NCI-H2196 treated with DMSO at 0.1 percent for 48 hours (cell line): ENCODE measurements around the gene FNTB.

Experiments
- DNase-seq: peaks from one replicate; lab custom pipeline; 2025; ENCODE audit not compliant: unreplicated experiment; lab: John Stamatoyannopoulos, UW

The FNTB gene

GRCh38 chr14:64974563-64974962, 12.1 kb upstream of the FNTB start:
- DNase-seq, result no peak

GRCh38 chr14:64979336-64980074, 7.2 kb upstream of the FNTB start:
- DNase-seq, result no peak

DNA sequence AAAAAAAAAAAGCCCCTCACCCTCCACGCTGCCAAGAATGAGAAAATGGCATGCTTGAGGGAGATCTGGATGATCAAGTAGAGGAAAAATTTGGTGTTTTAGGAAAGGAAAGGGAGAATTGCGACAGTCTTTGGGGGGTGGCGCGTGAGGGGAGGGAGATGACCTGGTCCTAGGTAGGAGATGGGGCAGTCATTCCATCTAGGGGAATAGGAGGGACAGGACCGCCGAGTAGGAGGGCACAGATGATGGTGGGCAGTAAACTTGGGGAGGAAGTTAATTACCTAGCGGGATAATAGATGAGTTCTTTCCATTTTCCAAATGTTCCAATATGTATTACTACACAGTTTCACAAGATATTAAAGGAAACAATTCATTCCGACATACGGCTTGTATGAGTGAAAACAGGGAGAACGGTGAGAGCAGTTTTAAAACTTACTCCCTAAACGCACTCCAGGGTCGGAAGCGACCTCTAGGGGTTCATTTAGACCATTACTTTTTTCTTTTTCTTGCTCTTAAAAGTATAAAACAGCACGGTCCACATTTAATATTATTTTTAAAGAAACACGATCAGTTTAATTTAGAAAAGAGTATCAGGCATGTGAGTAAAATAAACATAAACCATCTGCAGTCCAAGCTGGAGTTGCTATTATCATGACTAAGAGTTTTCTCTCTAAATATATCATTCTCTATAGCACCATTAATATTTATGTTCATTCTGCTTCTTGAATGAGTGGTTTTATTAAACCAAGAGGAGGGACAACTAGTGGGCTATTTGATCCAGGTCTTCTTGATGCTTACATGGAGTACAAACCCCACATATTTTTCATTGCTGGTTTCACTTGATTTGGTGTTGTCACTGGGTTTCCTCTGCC, 3.0 kb upstream of the FNTB start:
- peak; percentile 47 for DNase-seq

GRCh38 chr14:64987438-64987767, 708 bp downstream of the FNTB start:
- no peak for DNase-seq

DNA sequence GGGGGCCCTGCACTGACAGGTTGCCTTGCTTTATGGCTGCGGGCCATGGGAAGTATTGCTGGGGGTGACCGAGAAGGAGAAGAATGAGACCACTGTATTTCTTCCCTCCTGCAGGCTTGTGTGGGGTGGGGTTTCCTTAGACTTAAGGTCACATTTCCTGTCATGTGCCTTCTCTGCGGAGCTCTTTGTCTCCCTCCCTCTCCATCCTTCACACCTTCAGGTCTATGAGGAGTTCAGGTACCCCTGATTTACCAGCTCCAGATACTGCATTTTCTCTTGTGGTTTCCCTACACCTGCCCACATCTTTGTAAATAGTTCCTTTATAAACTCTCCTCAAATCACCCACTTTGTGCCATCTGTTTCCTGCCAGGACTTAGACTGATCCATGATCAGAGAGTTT, 3.6 kb downstream of the FNTB start:
- DNase-seq, result no peak

DNA sequence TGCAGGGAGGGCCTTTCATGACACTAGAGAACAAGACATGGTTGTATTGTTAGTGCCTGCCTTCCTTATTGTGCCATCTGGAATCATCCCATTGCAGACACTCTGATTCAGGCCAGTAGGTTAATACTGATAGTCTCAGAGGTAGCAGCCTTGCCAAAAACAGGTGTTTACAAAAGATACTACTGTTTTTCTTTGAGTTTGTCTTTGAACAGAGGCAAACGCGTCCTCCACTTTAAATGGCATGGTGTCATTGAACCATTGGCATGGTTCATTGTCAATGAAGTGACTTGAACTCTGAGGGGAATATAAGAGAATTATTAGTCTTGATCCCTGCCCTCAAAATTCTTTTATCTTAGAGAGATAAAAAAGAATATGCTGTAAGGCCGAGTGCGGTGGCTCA, 4.2 kb downstream of the FNTB start:
- DNase-seq, result no peak

DNA sequence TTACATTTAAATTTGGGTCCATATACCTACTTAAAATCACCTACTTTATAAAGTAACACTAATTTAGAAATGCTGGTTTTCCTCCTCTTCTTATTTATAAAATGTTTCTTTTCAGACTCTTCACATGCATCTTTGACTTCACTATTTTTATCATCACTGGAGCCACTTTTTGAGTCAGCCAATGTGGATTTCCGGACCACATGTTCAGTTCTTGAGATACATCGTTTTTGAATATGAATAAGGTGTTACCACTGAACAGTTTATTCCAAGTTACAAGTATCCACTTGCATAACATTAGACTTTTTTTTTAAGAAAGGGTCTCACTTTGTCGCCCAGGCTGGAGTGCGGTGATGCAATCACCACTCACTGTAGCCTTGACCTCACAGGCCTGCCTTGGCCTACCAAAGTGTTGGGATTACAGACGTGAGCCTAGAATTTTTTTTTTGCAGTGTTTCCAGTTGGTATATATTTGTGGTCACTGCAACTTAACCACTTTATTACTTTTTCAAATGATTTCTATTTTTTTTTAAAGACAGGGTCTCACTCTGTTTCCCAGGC, 5.7 kb downstream of the FNTB start:
- no peak for DNase-seq

- DNase-seq, result no peak
These were observed 6.7 kb downstream of the FNTB start for GRCh38 chr14:64993266-64993930.

DNA sequence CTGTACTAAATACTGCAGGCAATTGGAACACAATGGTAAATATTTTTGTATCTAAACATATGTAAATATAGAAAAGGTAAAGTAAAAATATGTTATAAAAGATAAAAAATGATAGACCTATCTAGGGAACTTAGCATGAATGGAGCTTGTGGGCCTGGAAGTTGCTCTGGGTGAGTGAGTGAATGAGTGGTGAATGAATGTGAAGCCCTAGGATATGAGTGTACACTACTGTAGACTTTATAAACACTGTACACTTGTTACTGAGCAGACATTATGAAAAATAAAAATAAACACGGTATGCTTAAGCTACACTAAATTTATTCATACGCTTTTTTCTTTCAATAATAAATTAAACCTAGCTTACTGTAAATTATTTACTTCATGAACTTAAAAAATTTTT, 7.8 kb downstream of the FNTB start:
- no peak for DNase-seq

- no peak for DNase-seq
These were observed 8.6 kb downstream of the FNTB start for GRCh38 chr14:64995291-64995690.

DNA sequence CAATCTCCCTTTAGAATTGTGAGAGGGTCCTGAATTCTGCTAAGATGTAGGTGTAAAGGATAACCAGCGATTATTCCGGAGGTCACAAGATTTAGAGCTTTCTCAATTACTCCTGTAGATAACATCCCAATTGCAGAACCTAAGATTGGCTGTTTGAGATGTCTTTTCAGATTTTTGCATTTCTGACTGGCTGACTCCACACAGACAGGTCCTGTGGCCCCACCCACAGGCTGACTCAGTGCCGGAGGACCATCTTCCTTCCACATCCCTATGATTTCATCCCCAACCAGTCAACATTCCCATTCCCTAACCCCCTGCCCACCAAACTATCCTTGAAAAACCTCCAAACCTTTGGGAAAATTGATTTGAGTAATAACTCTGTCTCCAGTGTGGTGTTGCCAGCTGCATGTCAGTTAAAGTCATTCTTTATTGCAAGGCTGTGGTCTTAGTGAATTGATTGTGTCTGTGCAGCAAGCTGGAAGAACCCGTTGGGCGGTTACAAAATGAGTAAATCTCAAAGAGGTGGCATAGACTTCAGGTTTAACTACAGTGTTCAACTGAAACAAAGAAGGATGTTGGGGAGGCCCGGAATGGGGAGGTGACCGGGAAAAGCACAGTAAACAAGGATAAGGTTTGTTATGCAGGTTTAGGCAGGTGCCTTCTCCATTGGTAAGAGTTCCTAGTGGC, 10.6 kb downstream of the FNTB start:
- no peak for DNase-seq

GRCh38 chr14:64998455-64998931, 11.8 kb downstream of the FNTB start:
- DNase-seq, result no peak

- DNase-seq, result no peak
These were observed 14.3 kb downstream of the FNTB start for GRCh38 chr14:65000898-65001591.

GRCh38 chr14:65001723-65002122, 15.0 kb downstream of the FNTB start:
- no peak for DNase-seq

DNA sequence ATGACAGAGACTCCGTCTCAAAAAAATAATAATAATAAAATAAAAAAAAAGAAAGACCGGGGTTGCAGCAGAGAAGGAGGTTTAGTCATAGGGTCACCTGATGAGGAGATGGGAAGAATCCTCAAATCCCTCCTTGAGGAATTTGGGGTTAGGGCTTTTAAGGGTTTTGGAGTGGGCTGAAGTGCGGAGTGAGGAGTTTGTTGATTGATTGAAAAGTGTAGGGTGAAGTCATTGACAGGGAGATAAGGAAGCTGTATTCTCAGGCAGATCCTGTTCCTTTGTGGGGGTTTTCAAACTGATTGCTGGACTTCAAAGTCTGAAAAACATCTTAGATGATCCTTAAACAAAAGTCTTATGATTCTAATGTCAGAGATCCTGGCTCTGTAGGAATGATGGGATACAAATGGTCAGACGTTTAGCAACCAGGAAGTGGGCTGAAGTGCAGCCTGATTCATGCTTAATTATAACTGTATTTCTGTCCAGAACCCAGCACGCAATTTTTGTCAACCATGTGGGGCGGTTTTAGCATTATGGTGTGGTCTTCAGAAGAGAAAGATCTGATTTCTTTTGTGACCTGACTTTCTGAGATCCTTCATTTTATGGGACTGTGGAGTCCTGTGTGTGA, 16.0 kb downstream of the FNTB start:
- no peak for DNase-seq

DNA sequence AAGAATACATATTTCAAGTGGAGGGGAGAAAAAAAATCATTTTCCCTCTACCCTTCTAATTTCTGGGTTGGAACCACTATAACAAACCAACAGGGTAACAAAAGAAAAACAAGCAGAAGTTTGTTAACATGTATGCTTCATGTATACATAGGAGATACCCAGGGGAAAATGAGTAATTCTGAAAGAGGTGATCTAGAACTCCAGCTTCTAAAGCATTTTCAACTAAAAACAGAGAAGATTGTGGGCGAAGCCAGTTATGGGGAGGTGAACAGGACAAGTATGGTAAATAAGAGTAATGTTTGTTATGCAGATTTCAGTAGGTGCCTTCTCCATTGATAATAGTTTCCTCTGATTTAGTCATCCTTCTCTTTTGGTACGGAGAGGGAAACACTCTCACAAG, 16.7 kb downstream of the FNTB start:
- no peak for DNase-seq

DNA sequence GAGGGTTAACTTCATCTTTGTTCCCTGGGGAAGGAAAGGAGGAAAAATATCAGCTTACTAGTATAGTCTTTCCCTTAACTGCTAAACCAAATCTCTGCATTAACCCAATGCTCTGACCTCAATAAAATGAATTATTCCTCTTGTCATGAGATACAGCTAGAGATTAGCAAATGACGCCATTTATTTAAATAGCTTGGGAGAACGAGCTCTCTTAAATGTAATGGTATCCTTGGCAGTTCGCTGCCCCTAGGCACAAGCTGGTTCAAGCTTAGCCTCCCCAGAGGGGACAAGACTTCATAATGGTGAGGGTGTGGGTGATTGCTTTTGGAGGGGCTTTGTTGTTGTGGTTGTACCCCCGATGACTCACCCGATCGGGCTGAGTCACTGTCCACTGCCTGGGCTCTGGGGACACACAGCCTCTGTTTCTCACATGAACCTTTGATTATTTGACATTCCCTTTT, 19.6 kb downstream of the FNTB start:
- no peak for DNase-seq

- DNase-seq, result no peak
These were observed 20.5 kb downstream of the FNTB start for GRCh38 chr14:65007202-65007601.

- no peak for DNase-seq
These were observed 23.7 kb downstream of the FNTB start for GRCh38 chr14:65010211-65010931.
